ENCODE results near the gene GLYATL1.
"Not testable (repeated sequence)": the region's sequence is repeated elsewhere in the genome, so short reads cannot be mapped to it uniquely, and the experiment has no call there.

Gene GLYATL1

GRCh38 chr11:58999291-58999680, 60.0 kb downstream of the GLYATL1 start:
- DNase-seq = no peak

- DNase-seq = no peak
Observed at GRCh38 chr11:59000003-59000402, 60.7 kb downstream of the GLYATL1 start.

GRCh38 chr11:59002006-59002405, 62.7 kb downstream of the GLYATL1 start:
- DNase-seq = not testable (repeated sequence)

All from SIG-M5 (cell line).